ENCODE results near the gene ACTL10.
"Not testable (repeated sequence)": the region's sequence is repeated elsewhere in the genome, so short reads cannot be mapped to it uniquely, and the experiment has no call there.

ACTL10 gene

DNA sequence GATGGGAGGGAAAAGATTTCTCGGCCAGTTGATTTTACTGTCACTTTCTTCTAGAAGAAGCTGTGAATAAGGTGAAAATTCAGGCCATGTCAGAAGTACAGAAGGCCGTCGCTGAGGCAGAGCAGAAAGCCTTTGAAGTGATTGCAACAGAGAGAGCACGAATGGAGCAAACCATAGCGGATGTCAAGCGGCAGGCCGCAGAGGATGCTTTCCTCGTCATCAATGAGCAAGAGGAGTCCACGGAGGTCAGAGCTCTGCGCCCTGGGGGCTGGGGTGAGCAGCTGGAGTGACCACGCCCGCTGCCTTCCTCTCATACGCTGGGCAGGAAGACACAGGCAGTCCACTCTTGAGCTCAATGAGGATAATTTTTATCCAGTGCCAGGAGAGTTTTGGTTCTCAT lies 26.5 kb upstream of the ACTL10 start:
- in situ Hi-C loops (cut with HindIII; ENCODE audit: low pct_unique_long_range_greater_than_20kb, low sequenced_read_pairs) = no loop called here
- TF ChIP-seq JUND (IDR thresholded peaks at IDR 0.05; ENCODE audit: low read depth) = no peak
- no peak for DNase-seq (ENCODE audit: low read depth in 1 of 2, low spot score in 1 of 2)

DNA sequence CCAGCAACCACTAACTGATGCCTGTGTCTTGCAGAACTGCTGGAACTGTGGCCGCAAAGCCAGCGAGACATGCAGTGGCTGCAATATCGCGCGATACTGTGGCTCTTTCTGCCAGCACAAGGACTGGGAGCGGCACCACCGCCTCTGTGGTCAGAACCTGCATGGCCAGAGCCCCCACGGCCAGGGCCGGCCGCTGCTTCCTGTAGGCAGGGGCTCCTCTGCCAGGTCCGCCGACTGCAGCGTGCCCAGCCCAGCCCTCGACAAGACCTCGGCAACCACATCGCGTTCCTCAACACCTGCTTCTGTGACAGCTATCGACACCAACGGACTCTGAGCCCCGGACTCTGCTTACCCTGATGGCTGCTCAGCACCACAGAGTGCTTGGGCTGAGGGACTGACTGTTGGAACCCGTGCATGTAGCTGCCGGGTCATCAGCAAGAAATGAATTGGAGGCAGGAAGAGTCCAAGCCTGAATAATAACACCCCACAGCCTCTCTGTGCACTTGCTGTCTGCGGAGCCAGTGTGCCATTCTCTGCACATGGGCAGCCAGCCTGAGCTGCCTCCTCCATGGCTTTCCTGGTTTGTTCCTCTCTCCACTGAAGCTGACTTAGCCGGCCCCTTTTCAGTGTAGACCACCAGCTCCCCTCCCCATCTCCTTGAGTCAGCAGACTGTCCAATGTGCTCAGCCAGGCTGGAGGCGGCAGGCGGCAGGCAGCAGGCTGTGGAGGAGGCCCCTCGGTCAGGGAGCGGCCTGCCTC lies 22.3 kb upstream of the ACTL10 start:
- DNase-seq (ENCODE audit: low read depth in 1 of 2, low spot score in 1 of 2) = no peak
- no peak for TF ChIP-seq JUND (IDR thresholded peaks at IDR 0.05; ENCODE audit: low read depth)
- in situ Hi-C loops (cut with HindIII; ENCODE audit: low pct_unique_long_range_greater_than_20kb, low sequenced_read_pairs) = no loop called here

- TF ChIP-seq JUND (IDR thresholded peaks at IDR 0.05; ENCODE audit: low read depth) = no peak
- in situ Hi-C loops (cut with HindIII; ENCODE audit: low pct_unique_long_range_greater_than_20kb, low sequenced_read_pairs) = no loop called here
- DNase-seq (ENCODE audit: low read depth in 1 of 2, low spot score in 1 of 2) = no peak
Measured at GRCh38 chr20:33645072-33645358, 21.7 kb upstream of the ACTL10 start.

DNA sequence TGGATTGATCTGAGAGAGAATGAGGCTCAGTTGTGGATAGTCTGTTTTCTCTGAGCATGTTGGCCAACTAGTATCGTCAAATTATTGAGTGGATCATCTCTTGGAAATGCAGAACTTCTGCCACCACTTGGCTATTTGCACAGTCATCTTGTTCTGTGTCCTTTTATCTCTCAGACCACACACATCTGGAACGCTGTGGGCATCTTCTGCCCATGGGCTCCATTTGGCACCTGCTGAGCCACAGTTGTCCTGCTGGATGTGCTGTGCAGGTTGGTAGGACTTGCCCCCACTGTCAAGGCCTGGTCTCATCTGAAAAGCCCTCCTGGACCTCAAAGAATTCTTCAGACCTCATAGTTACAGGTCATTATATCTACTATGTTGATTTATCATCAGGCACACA lies 21.3 kb upstream of the ACTL10 start:
- in situ Hi-C loops (cut with HindIII; ENCODE audit: low pct_unique_long_range_greater_than_20kb, low sequenced_read_pairs) = no loop called here
- no peak for TF ChIP-seq JUND (IDR thresholded peaks at IDR 0.05; ENCODE audit: low read depth)
- no peak for DNase-seq (ENCODE audit: low read depth in 1 of 2, low spot score in 1 of 2)

DNA sequence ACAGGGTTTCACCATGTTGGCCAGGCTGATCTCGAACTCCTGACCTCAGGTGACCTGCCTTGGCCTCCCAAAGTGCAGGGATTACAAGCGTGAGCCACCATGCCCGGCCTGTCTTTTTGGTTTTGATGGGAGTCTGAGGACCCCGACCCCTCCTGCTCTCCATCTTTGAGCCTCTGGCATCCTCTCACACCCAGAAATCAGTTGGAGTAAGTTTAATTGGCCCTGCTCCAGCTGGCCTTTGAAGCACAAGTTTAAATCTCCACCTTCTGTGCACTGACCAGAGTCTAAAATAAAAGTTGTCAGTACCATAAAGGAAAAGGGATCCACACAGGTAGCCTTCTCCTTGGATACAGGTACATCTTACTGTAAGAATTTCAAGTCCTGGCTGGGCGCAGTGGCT lies 20.6 kb upstream of the ACTL10 start:
- TF ChIP-seq JUND (IDR thresholded peaks at IDR 0.05; ENCODE audit: low read depth) = no peak
- no peak for DNase-seq (ENCODE audit: low read depth in 1 of 2, low spot score in 1 of 2)
- in situ Hi-C loops (cut with HindIII; ENCODE audit: low pct_unique_long_range_greater_than_20kb, low sequenced_read_pairs) = no loop called here

GRCh38 chr20:33646959-33647602 lies 19.7 kb upstream of the ACTL10 start:
- DNase-seq (ENCODE audit: low read depth in 1 of 2, low spot score in 1 of 2); in situ Hi-C loops (cut with HindIII; ENCODE audit: low pct_unique_long_range_greater_than_20kb, low sequenced_read_pairs): not testable (repeated sequence)

- peak; percentile 85 to 89 for DNase-seq (ENCODE audit: low read depth in 1 of 2, low spot score in 1 of 2)
- no peak; the same call in 1 of the 2 replicates for TF ChIP-seq JUND (IDR thresholded peaks at IDR 0.05; ENCODE audit: low read depth)
- in situ Hi-C loops (cut with HindIII; ENCODE audit: low pct_unique_long_range_greater_than_20kb, low sequenced_read_pairs) = no loop called here
Measured at GRCh38 chr20:33647603-33648395, 18.9 kb upstream of the ACTL10 start.

DNA sequence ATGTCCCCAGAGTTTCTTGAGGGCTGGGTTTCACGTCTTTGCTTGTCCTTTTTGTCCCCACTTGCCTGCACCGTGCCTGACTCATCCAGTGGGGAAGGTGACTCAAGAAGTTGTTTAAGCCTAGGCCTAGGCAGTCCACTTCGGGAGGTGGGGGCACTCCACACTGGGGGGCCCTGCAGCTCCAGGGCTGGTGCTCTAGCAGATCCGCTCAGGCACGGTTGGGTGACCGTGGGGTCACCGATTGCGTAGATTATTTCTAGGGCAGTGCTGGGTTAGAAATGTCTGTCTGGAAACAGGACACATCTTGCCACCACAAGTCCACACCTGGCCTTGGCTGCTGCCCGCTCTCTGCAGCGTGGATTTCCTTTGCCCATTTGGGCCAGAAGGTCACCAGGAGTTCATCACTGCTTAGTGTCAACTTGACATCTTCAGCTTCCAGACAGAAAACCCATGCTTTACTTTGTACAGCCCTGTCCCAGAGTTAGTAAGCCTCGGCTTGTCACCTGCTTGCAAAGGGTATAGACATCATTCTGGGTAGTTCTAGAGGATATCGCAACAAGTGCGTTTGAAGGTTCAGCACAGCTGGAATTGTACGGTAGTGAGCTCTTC lies 18.2 kb upstream of the ACTL10 start:
- in situ Hi-C loops (cut with HindIII; ENCODE audit: low pct_unique_long_range_greater_than_20kb, low sequenced_read_pairs) = no loop called here
- no peak for TF ChIP-seq JUND (IDR thresholded peaks at IDR 0.05; ENCODE audit: low read depth)
- peak in 1 of 2 experiments; percentile 60 for DNase-seq (ENCODE audit: low read depth in 1 of 2, low spot score in 1 of 2)

GRCh38 chr20:33649201-33649681 lies 17.5 kb upstream of the ACTL10 start:
- TF ChIP-seq JUND (IDR thresholded peaks at IDR 0.05; ENCODE audit: low read depth) = no peak
- in situ Hi-C loops (cut with HindIII; ENCODE audit: low pct_unique_long_range_greater_than_20kb, low sequenced_read_pairs) = no loop called here
- no peak for DNase-seq (ENCODE audit: low read depth in 1 of 2, low spot score in 1 of 2)

- no peak for DNase-seq (ENCODE audit: low read depth in 1 of 2, low spot score in 1 of 2)
- TF ChIP-seq JUND (IDR thresholded peaks at IDR 0.05; ENCODE audit: low read depth) = no peak
- in situ Hi-C loops (cut with HindIII; ENCODE audit: low pct_unique_long_range_greater_than_20kb, low sequenced_read_pairs) = no loop called here
Measured at GRCh38 chr20:33650111-33650752, 16.5 kb upstream of the ACTL10 start.

GRCh38 chr20:33650753-33651561 lies 15.8 kb upstream of the ACTL10 start:
- DNase-seq (ENCODE audit: low read depth in 1 of 2, low spot score in 1 of 2) = peak; percentile 84 to 91
- no peak for TF ChIP-seq JUND (IDR thresholded peaks at IDR 0.05; ENCODE audit: low read depth)
- in situ Hi-C loops (cut with HindIII; ENCODE audit: low pct_unique_long_range_greater_than_20kb, low sequenced_read_pairs) = no loop called here
